GM12872 (cell line): ENCODE results near the gene PIK3R6.

Experiments used
- CTCF ChIP-seq: IDR thresholded peaks from 3 replicates; pipeline ENCODE4 v1.5.1; 2011; ENCODE audit warnings: low read depth, mild to moderate bottlenecking, low read length, moderate library complexity; ENCODE audit not compliant: insufficient read depth

Gene PIK3R6

GRCh38 chr17:8806253-8806925 is 61.1 kb downstream of the PIK3R6 start:
- TF ChIP-seq CTCF = no peak

GRCh38 chr17:8803531-8804420 is 63.7 kb downstream of the PIK3R6 start:
- TF ChIP-seq CTCF = 0 out of 3 replicates have a peak, but pooled peaks have one; percentile 18

GRCh38 chr17:8801135-8801840 is 66.2 kb downstream of the PIK3R6 start:
- TF ChIP-seq CTCF = no peak

GRCh38 chr17:8800656-8801055 is 66.8 kb downstream of the PIK3R6 start:
- TF ChIP-seq CTCF = no peak

GRCh38 chr17:8799570-8800212 is 67.8 kb downstream of the PIK3R6 start:
- TF ChIP-seq CTCF = no peak

- 0 out of 3 replicates have a peak, but pooled peaks have one; percentile 19 for TF ChIP-seq CTCF
Observed at GRCh38 chr17:8798846-8799569, 68.5 kb downstream of the PIK3R6 start, which contains the start of gene MFSD6L. MFSD6L (minus strand) TSS chr17:8799365; CDS start chr17:8799120, 245 bp downstream.
